GM12892 (cell line): Measurements from ENCODE around the gene SUZ12.

Experiments used
- POLR2A ChIP-seq: IDR thresholded peaks from 2 replicates; pipeline ENCODE4 v1.6.1; 2011; ENCODE audit warnings: low read depth, low read length, control low read depth
- POLR2AphosphoS5 ChIP-seq: IDR thresholded peaks from 2 replicates; pipeline ENCODE4 v1.6.1; 2011; ENCODE audit warnings: low read depth, low read length, control low read depth

- TF ChIP-seq POLR2A (no peak), POLR2AphosphoS5 (no peak)
Observed at GRCh38 chr17:31926100-31926729, 10.6 kb upstream of the SUZ12 start.
